SU-DHL-6 (cell line): ENCODE results near the gene TNS1.

ENCODE experiments used
- H2AFZ ChIP-seq: fragments of 200-600 bp; sonication (generic); 2 replicates; pipeline ENCODE4 v1.6.1; 2014; ENCODE audit warnings: low read depth, mild to moderate bottlenecking, moderate library complexity, mixed read lengths, antibody characterized with exemption, low read length; ENCODE audit not compliant: severe bottlenecking
- H3F3A ChIP-seq: fragments of 200-600 bp; shearing (Covaris generic); 2 replicates; pipeline ENCODE4 v1.6.0; 2016; ENCODE audit warnings: antibody characterized with exemption, mild to moderate bottlenecking; ENCODE audit not compliant: insufficient read depth
- H3K27ac ChIP-seq: fragments of 200-600 bp; sonication (generic); 2 replicates; pipeline ENCODE4 v1.5.1; 2016; ENCODE audit warnings: low read depth, mild to moderate bottlenecking, low read length, moderate library complexity, mixed read lengths
- H3K27me3 ChIP-seq: fragments of 200-600 bp; sonication (generic), shearing (Covaris generic); 2 replicates; pipeline ENCODE4 v1.6.0; 2014; ENCODE audit warnings: mild to moderate bottlenecking, low read length
- H3K36me3 ChIP-seq: fragments of 200-600 bp; sonication (generic); 2 replicates; pipeline ENCODE4 v1.6.1; 2014; ENCODE audit warnings: mild to moderate bottlenecking, low read length, mixed read lengths
- H3K4me2 ChIP-seq: fragments of 300-600, 200-600 bp; shearing (Covaris generic), sonication (generic); 2 replicates; pipeline ENCODE4 v1.6.0; 2014; ENCODE audit warnings: low read length, low read depth, mild to moderate bottlenecking; ENCODE audit not compliant: poor library complexity, severe bottlenecking
- H3K4me3 ChIP-seq: fragments of 200-600 bp; sonication (generic); 2 replicates; pipeline ENCODE4 v1.5.1; 2014; ENCODE audit warnings: antibody characterized with exemption, low read length, mild to moderate bottlenecking, mixed read lengths; ENCODE audit not compliant: insufficient read depth, poor library complexity, severe bottlenecking
- H3K79me2 ChIP-seq: fragments of 200-600 bp; sonication (generic); 2 replicates; pipeline ENCODE4 v1.6.1; 2014; ENCODE audit warnings: mild to moderate bottlenecking, low read length, moderate library complexity; ENCODE audit not compliant: insufficient read depth
- H3K9ac ChIP-seq: fragments of 200-600 bp; sonication (generic); 2 replicates; pipeline ENCODE4 v1.7.0; 2014; ENCODE audit warnings: mild to moderate bottlenecking, low read length
- H3K9me2 ChIP-seq: fragments of 200-600 bp; sonication (generic); replicated peaks from 2 replicates; pipeline ENCODE4 v1.6.1; 2014; ENCODE audit warnings: low read length; ENCODE audit not compliant: insufficient read depth
- H3K9me3 ChIP-seq: fragments of 200-600 bp; sonication (generic); 2 replicates; pipeline ENCODE4 v1.6.1; 2014; ENCODE audit warnings: low read length, mixed read lengths; ENCODE audit not compliant: insufficient read depth
- H4K20me1 ChIP-seq: fragments of 200-600 bp; sonication (generic); 2 replicates; pipeline ENCODE4 v1.6.1; 2014; ENCODE audit warnings: low read depth, mild to moderate bottlenecking, antibody characterized with exemption, low read length, moderate library complexity, mixed read lengths
- EZH2phosphoT487 ChIP-seq: fragments of 200-600 bp; sonication (generic), shearing (Covaris generic); conservative IDR thresholded peaks from 2 replicates; pipeline ENCODE4 v1.6.1; 2018; ENCODE audit warnings: mild to moderate bottlenecking, antibody characterized with exemption, low read length, moderate library complexity, mixed read lengths
- TF ChIP-seq, protein P1 (sequence below): fragments of 200-600 bp; sonication (generic); IDR thresholded peaks from one replicate; pipeline ENCODE4 v1.5.1; 2017; ENCODE audit warnings: antibody characterized with exemption, mild to moderate bottlenecking, low read length, moderate library complexity; ENCODE audit not compliant: insufficient read depth, poor library complexity, severe bottlenecking

The TNS1 gene

DNA sequence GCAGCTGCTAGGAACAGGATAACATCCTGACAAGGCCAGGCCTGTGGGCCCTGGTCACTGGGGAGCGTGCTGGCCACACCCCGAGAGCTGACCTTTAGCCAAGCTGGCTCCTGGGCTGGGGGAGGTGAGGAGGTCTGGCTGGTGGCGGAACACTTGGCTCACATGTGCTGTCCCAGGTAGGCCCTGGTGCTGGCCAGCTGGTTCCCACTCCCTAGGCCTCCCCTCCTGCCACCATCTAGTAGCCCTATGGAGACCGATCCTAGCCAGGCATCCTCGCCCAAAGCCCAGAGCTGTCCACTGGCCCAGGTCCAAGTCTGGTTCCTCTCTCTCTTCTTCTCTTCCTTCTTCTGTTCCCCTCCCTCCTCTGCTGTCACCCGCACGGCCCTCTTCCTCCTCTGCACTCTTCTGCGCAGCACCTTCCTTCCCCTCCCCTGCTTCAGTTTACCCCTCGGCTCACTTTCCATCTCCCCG, 52.4 kb downstream of the TNS1 start:
- Histone ChIP-seq H3K9me3 (no peaks in the 10 kb centered on the region), H3K4me3 (no peak overlapping the region), H2AFZ (no peak overlapping the region), H3K27ac (no peak overlapping the region), H3K9me2 (no peaks in the 10 kb centered on the region), H3K9ac (no peak overlapping the region), H3K36me3 (no peaks in the 10 kb centered on the region), H3F3A (no peaks in the 10 kb centered on the region), H4K20me1 (no peaks in the 10 kb centered on the region), H3K4me2 (no peak overlapping the region), H3K79me2 (no peaks in the 10 kb centered on the region), H3K27me3 (no peaks in the 10 kb centered on the region)
- TF ChIP-seq EZH2phosphoT487 = no peak
- TF ChIP-seq, protein P1, sequence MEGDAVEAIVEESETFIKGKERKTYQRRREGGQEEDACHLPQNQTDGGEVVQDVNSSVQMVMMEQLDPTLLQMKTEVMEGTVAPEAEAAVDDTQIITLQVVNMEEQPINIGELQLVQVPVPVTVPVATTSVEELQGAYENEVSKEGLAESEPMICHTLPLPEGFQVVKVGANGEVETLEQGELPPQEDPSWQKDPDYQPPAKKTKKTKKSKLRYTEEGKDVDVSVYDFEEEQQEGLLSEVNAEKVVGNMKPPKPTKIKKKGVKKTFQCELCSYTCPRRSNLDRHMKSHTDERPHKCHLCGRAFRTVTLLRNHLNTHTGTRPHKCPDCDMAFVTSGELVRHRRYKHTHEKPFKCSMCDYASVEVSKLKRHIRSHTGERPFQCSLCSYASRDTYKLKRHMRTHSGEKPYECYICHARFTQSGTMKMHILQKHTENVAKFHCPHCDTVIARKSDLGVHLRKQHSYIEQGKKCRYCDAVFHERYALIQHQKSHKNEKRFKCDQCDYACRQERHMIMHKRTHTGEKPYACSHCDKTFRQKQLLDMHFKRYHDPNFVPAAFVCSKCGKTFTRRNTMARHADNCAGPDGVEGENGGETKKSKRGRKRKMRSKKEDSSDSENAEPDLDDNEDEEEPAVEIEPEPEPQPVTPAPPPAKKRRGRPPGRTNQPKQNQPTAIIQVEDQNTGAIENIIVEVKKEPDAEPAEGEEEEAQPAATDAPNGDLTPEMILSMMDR = no peak

DNA sequence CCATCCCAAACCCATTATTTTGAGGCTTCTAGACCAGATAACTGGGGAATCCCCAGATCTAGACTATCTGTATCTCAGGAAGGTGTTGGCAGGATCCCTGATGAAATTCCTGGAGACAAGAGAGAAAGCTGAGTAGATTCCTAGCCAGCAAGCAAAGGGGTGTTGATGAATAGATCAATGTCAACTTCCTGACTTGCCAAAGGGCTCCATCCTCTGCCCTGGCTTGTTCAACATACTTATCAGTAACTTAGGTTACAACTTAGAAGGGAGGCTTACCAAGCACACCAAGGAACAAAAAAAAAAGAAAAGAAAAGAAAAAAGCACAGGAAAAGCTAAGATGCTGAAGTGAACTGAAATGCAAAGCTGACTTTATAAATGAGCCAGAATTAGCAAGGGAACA, 53.3 kb downstream of the TNS1 start:
- no peaks in the 10 kb centered on the region for H3K9me2 ChIP-seq
- H3K79me2 ChIP-seq = no peaks in the 10 kb centered on the region

DNA sequence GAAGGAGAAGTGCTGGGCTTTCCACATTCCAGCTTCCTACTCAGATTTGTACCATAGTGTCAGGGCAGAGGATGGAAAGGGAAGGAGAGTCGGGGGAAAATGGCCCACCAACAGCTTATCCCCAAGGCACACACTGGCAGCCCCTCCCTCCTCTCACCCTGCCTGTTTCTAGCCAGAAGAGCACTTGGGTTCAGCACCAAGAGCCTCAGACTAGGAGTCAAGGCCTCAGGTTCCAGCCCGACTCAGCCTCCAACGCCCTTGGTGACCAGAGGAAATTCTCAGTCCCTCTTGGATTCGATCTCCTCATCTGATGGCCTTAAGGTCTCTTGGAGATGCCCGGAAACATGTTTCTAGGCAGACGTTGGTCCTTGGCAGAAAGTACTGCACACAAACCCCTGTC, 53.9 kb downstream of the TNS1 start:
- Histone ChIP-seq H3K27ac (no peak overlapping the region), H3K4me3 (no peak overlapping the region), H3K36me3 (no peaks in the 10 kb centered on the region), H3K9ac (no peak overlapping the region), H3K4me2 (no peak overlapping the region), H3F3A (no peaks in the 10 kb centered on the region), H4K20me1 (no peaks in the 10 kb centered on the region), H3K79me2 (no peaks in the 10 kb centered on the region), H3K27me3 (no peaks in the 10 kb centered on the region), H2AFZ (no peak overlapping the region), H3K9me3 (no peaks in the 10 kb centered on the region), H3K9me2 (no peaks in the 10 kb centered on the region)
- no peak for TF ChIP-seq EZH2phosphoT487
- TF ChIP-seq, protein P1 = no peak

More for the DNA sequence above, 53.3 kb downstream of the TNS1 start:
- no peaks in the 10 kb centered on the region for H3K36me3 ChIP-seq
- no peak overlapping the region for H3K27ac ChIP-seq
- H3K27me3 ChIP-seq = no peaks in the 10 kb centered on the region
- H3K9me3 ChIP-seq = no peaks in the 10 kb centered on the region
- no peak overlapping the region for H3K4me2 ChIP-seq
- H2AFZ ChIP-seq = no peak overlapping the region
- no peak overlapping the region for H3K4me3 ChIP-seq
- no peaks in the 10 kb centered on the region for H3F3A ChIP-seq
- no peaks in the 10 kb centered on the region for H4K20me1 ChIP-seq
- TF ChIP-seq, protein P1 = no peak
- TF ChIP-seq EZH2phosphoT487 = no peak
- no peak overlapping the region for H3K9ac ChIP-seq
